BJ (cell line): ENCODE measurements around the gene RAB3IL1. TPM values are rescaled to one million over a fixed set of nuclear protein-coding genes. Genes with fewer than 3 reads are reported as not detected.
A peak's percentile ranks its signal among the peaks of the same experiment; 100 is the strongest.
"Not testable (repeated sequence)": the region's sequence is repeated elsewhere in the genome, so short reads cannot be mapped to it uniquely, and the experiment has no call there.

Experiments used
- CTCF ChIA-PET: fragments of 350-600 bp; formaldehyde crosslinking; extraction: SDS; loops from one replicate; lab custom pipeline; 2021; ENCODE audit warnings: antibody characterized with exemption, inconsistent platforms; lab: Yijun Ruan, JAX
- POLR2A ChIA-PET: fragments of 300-600 bp; sonication (Branson Sonifier 250); formaldehyde crosslinking; extraction: SDS; loops from one replicate; lab custom pipeline; 2021; ENCODE audit warnings: antibody characterized with exemption; lab: Charles Lee
- DNase-seq: peaks from one replicate; pipeline ENCODE4 v3.0.0-alpha.2; 2011; ENCODE audit warnings: low read depth
- H3K27me3 ChIP-seq: 2 replicates; pipeline ENCODE4 v1.6.0; 2011; ENCODE audit warnings: low read length; ENCODE audit not compliant: control insufficient read depth, insufficient read depth
- H3K36me3 ChIP-seq: 2 replicates; pipeline ENCODE4 v1.5.1; 2011; ENCODE audit warnings: low read length; ENCODE audit not compliant: control insufficient read depth, insufficient read depth
- H3K4me3 ChIP-seq: 2 replicates; pipeline ENCODE4 v1.5.1; 2011; ENCODE audit warnings: low read depth, mild to moderate bottlenecking, control low read depth, low read length
- CTCF ChIP-seq: IDR thresholded peaks from 2 replicates; pipeline ENCODE4 v1.5.1; 2011; ENCODE audit warnings: low read depth, mild to moderate bottlenecking, control low read depth, inconsistent platforms, low read length, moderate library complexity; ENCODE audit not compliant: insufficient read depth
- polyA plus RNA-seq: library from polyadenylated mRNA; depleted of rRNA; stranded (reverse); fragments of >200 nt; gene quantifications from 2 replicates; pipeline ENCODE4 v1.2.3, GENCODE V29; 2011

The RAB3IL1 gene
- polyA plus RNA-seq, 1 experiment = 15.1 TPM

- POLR2A ChIA-PET = no interaction called here
Observed at GRCh38 chr11:61955422-61956135, 38.2 kb upstream of the RAB3IL1 start.

GRCh38 chr11:61954851-61955421 is 37.6 kb upstream of the RAB3IL1 start:
- H3K27me3 ChIP-seq = no peaks in the 10 kb centered on the region
- H3K36me3 ChIP-seq = peaks cover 9% of the 10 kb centered on the region
- peak; percentile 51 for TF ChIP-seq CTCF
- DNase-seq = peak; percentile 48
- ChIA-PET POLR2A (interaction anchor here (0.6 to 0.7 kb wide), 4 partner anchors 16 to 1895 kb away, joined by 3 to 12 read pairs (median 4); no protein-coding TSS in a partner anchor), CTCF (interaction anchor here (0.9 to 3.8 kb wide), 5 partner anchors 56 to 158 kb away, joined by 3 to 21 read pairs (median 9); no protein-coding TSS in a partner anchor)
- H3K4me3 ChIP-seq = peak overlapping the region; percentile 47

More at GRCh38 chr11:61955422-61956135, 38.2 kb upstream of the RAB3IL1 start:
- CTCF ChIA-PET = interaction anchor here (0.9 to 3.8 kb wide), 5 partner anchors 56 to 158 kb away, joined by 3 to 21 read pairs (median 9); no protein-coding TSS in a partner anchor
- peak overlapping the region; percentile 47 for H3K4me3 ChIP-seq
- DNase-seq = no peak
- H3K36me3 ChIP-seq = peaks cover 9% of the 10 kb centered on the region
- H3K27me3 ChIP-seq = no peaks in the 10 kb centered on the region
- no peak for TF ChIP-seq CTCF

GRCh38 chr11:61954106-61954850 is 36.9 kb upstream of the RAB3IL1 start:
- Histone ChIP-seq H3K27me3 (no peaks in the 10 kb centered on the region), H3K36me3 (peaks cover 7% of the 10 kb centered on the region), H3K4me3 (no peak overlapping the region)
- no peak for DNase-seq
- TF ChIP-seq CTCF = no peak
- ChIA-PET CTCF (interaction anchor here (0.9 to 3.8 kb wide), 5 partner anchors 55 to 157 kb away, joined by 3 to 21 read pairs (median 9); no protein-coding TSS in a partner anchor), POLR2A (interaction anchor here (0.6 to 0.7 kb wide), 4 partner anchors 17 to 1896 kb away, joined by 3 to 12 read pairs (median 4); no protein-coding TSS in a partner anchor)

- ChIA-PET POLR2A (interaction anchor here (0.8 kb wide), 1 partner anchor 19 kb away, joined by 3 read pairs; no protein-coding TSS in a partner anchor), CTCF (interaction anchor here (0.6 to 10.2 kb wide), 3 partner anchors 12 to 128 kb away, joined by 3 to 374 read pairs (median 21); no protein-coding TSS in a partner anchor)
- not testable (repeated sequence) for H3K36me3 ChIP-seq, H3K4me3 ChIP-seq, H3K27me3 ChIP-seq, DNase-seq
Observed at GRCh38 chr11:61953632-61954031, 36.3 kb upstream of the RAB3IL1 start.

GRCh38 chr11:61952882-61953281 is 35.5 kb upstream of the RAB3IL1 start:
- Histone ChIP-seq H3K36me3 (peaks cover 4% of the 10 kb centered on the region), H3K4me3 (no peak overlapping the region), H3K27me3 (no peaks in the 10 kb centered on the region)
- DNase-seq = no peak
- TF ChIP-seq CTCF = no peak
- ChIA-PET CTCF (interaction anchor here (1.2 to 10.2 kb wide), 4 partner anchors 52 to 155 kb away, joined by 3 to 374 read pairs (median 12); no protein-coding TSS in a partner anchor), POLR2A (interaction anchor here (0.8 kb wide), 1 partner anchor 20 kb away, joined by 3 read pairs; no protein-coding TSS in a partner anchor)
